GM18861 (cell line): ENCODE results near the gene GYPB.
"Not testable (repeated sequence)": the region's sequence is repeated elsewhere in the genome, so short reads cannot be mapped to it uniquely, and the experiment has no call there.

Experiments used
- ATAC-seq: cut with Tn5 transposase; IDR thresholded peaks from one replicate; pipeline ENCODE4 v1.9.1; 2021; ENCODE audit not compliant: unreplicated experiment

GYPB gene

DNA sequence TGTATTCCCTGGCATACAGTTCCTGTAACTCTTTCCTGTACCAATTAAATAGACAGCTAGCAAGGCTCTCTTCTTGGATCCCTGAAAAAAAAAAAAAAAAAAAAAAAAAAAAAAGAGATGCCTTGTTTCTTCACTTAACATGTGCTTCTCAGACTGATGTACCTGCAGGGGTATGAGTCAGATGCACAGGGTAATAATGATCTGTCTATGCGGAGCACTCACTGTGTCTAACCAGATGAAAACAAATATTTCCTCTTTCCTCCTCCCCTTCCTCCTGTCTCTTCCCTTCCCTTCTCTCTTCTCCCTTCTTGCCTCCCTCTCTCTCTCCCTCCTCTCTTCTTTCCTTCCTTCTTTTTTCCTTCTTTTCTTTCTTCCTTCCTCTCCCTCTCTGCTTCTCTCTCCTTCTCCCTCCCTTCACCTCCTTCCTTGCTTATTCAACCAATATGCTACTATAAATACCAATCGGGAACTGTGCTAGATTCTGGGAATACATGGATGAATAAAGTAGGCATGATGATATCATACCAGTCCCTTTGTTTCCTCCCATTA lies 3.0 kb downstream of the GYPB start:
- not testable (repeated sequence) for ATAC-seq

DNA sequence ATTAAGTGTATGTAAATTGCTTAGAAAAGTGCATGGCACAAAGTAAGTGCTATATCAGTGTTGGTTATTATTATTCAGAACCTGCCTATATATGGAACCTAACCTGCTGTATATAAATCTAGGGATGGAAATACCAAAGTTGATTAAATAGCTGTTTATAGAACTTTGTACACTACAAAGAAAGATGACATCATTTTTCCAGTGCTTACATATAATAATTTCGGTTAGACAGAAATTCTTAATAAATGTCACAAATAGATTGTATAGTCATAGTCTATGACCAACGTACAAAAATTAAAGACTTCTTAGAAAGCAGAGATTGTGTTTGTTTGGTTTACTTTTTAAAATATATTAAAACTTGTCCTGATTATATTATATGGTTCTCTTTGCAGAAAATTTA lies 4.4 kb downstream of the GYPB start:
- no peak for ATAC-seq

DNA sequence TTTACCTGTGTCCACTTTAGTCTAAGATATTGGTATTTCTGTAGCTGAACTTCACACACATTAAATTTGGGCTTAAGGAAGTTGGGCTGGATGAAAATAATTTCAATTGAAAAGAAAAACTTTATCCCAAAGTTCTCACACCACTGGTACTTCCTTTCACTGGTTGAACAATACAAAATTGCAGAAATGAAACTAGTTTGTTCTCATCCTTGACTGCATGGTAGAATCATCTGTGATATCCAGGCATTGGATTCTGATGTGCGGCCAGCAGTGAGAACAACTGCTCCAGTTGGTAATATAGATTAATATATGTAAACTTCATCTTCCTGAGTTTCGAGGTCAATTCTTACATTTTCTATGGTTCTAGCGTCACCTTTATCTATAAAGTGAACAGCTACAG lies 10.6 kb downstream of the GYPB start:
- not testable (repeated sequence) for ATAC-seq

DNA sequence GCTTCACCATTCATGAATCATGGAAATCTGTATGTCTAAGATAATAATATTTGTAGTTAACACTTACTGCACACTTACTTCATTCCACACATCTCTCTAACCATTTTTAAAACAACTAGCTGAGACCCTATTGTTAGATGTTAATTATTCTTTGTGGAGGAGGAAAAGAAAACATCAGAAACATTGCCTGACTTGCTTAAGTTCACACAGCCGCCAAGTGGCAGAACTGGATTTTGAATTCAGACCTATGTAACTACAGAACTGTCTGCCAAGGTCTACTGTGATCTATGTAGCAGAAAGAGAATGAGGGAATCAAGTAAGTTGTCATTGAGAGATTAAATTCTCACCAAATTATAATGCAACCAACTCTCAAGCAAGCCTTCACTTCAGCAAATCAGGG lies 11.2 kb downstream of the GYPB start:
- ATAC-seq = not testable (repeated sequence)

DNA sequence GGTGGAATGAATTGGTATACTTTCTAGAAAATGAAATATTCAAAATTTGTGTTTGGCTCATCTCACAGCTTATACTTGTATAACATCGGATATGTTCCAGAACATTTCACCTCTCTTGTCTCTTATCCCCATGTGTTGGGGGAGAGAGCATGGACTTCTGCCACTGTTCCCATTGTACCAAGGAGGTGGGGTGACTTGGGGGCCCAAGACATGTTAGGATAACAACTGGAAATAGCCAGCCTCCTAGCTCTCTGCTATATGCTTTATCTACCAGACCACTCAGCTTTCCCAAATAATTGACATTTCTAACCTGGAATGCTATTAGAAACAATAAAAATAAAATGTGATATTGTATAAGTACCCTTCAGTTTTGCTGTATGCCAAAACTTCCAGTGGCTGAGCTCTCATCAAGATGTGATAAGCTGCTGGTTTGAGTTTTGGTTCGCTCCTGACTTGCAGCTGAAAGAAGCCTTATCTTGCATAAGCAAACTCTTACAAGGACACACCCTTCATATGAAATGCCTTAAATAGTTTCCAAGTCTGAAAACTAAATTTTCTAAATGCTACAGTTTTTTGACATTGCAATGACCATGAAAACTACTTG lies 12.9 kb downstream of the GYPB start:
- not testable (repeated sequence) for ATAC-seq

DNA sequence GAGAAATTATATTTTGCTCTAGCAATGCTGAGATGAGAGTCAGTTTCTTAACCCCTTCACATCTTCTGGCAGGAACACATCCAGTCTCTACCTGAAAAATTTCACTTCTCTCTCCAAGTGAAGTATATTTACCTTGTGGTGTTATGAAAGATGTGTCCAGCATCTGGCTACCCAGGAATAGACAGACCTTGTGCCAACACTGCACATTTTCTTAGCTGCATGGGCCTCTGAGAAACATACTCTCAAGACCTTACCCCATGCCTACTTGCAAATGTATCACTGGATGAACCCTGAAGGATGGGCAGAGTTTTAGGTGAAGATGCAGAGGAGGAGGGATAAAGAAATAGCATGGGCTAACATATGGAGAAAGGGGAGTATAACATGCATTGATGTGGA lies 13.6 kb downstream of the GYPB start:
- ATAC-seq = not testable (repeated sequence)

DNA sequence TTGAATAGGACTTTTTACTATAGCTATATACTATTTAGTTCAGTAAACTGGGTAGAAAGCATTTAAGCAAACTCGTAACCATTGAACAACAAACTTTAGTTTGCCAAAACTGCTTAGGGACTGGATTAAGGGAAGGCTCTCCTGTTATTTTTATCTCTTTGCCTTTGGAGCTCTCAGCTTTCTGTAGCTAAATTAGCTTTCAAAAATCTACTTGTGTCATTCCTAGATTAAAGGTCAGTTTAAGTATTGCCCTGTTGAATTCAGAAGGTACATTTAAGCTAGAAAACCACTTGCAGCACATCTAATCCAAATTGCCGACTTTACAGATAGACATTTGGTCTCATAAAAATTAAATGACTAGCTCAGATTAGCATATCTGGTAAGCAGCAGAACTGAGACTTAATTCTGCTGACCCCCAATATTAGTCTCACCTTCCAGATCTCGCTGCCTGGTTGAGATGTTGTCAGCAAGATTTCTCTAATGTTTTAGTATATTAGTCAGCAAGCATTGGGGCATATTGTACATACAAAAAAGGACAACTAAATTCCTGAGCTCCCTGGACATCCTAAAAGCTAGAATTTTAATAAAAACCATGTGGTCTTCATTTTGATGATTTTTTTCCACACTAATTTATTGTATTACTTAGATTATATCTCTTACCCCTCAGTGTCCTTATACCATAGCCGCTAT lies 14.2 kb downstream of the GYPB start:
- not testable (repeated sequence) for ATAC-seq

DNA sequence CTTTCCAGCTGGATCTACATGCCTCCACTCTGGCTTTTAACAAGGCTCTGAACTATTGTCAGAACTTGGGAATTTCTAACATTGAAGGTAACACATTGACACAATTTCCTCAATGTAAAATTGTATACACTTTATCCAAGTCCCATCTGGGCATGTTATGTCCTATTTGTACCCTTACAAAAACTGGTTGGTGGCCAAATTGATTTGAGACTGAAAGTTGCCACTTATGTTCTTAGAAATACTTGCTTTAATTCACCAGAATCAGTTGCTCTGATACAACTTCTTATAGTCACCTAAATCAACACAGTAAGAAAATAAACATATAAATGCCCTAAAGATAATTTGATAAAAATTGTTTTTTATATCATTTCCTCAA lies 15.3 kb downstream of the GYPB start:
- not testable (repeated sequence) for ATAC-seq

DNA sequence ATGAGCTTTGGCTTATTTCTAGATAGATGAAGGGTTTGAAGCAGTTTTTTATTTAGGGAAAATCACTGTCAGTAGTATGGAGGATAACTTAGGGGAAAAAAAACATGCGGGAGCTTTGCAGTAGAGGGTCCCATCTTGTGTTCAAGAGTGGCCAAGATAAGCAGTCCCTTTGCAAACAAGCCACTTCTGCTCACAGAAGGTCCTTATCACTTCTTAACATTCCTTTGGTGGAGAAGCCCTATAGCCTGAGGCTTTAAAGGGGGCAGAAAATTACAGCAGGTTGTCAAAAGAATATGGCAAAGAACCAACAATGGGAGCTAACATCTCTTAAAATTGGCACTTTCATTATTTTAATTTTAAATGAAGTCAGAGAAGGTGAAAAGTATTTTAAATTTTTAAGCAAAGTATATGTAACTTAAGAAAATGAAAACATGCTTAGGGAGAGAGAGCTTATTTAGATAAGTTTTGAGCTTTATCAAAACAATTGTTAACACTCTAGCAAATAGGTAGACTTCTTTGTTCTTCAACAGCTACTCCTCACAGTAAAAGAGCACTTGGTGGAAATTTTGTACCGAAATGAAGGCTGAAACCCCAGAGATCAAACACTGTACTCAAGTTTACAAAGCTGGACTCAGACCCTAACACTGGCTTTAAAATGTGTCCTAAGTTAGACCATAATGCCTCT lies 15.8 kb downstream of the GYPB start:
- ATAC-seq = not testable (repeated sequence)

DNA sequence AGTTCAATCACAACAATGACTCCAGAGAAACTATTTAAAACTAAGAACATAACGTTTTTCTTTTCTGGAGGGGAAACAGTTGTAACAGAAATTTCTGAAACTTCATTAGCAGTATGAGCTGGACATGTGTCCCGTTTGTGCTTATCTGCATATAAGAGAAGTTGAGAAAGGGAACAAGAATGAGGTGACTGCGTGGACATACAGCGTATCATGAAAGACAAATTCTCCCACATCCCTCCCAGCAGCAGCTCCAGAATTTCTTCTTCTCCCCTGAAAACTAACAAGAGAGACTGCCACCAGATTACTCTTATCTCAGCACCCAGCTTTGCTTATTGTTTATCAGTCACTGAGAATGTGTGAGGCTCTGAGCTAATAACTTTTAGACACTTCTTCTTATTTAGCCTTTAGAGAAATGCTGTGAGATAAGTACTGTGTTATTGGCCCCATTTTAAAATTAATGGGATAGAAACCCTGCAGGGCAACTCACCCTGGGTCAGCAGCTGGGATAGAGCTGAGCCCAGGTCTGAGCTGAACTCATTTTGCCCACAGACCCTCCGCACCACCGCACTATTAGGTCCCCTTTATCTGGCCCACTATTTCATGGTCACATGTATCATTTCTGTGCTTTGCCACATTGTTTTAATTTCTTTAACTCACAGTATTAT lies 18.7 kb downstream of the GYPB start:
- ATAC-seq = not testable (repeated sequence)

DNA sequence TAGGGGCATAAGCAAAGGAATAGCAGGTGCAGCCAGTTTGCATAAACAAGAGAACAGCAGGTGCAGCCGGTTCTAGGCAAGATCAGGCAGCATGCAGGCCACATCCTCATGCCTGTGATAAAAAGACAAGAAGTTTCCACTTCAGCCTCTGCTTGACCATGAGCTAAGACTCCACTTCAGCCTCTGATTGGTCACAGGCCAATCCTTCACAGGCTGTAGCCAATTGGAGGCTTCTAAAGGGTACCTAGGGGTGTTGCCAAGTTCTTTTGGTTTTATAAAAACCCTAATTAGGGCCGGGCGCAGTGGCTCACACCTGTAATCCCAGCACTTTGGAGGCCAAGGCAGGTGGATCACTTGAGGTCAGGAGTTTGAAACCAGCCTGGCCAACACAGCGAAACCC lies 23.0 kb downstream of the GYPB start:
- not testable (repeated sequence) for ATAC-seq

DNA sequence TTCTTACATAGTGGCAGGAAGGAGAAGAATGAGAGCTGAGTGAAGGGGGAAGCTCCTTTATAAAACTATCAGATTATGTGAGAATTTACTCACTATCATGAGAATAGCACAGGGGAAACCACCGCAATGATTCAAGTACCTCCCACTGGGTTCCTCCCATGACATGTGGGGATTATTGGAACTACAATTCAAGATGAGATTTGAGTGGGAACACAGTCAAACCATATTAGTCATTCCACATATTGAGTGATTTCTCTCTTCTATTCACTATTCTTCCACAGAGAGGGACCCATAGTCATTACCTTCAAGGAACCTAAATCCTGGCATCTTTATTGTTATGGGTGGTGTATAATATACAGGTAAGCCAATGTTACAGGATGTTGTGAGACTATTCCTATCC lies 27.4 kb downstream of the GYPB start:
- ATAC-seq = not testable (repeated sequence)

DNA sequence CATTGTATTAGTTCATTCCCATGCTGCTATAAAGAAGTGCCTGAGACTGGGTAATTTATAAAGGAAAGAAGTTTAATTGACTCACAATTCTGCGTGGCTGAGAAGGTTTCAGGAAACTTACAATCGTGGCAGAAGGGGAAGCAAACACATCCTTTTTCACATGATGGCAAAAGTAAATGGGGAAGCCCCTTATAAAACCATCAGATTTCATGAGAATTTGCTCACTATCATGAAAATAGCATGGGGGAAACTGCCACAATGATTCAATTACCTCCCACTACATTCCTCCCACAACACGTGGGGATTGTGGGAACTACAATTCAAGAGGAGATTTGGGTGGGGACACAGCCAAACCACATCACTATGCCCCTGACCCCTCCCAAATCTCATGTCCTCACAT lies 28.5 kb downstream of the GYPB start:
- not testable (repeated sequence) for ATAC-seq

DNA sequence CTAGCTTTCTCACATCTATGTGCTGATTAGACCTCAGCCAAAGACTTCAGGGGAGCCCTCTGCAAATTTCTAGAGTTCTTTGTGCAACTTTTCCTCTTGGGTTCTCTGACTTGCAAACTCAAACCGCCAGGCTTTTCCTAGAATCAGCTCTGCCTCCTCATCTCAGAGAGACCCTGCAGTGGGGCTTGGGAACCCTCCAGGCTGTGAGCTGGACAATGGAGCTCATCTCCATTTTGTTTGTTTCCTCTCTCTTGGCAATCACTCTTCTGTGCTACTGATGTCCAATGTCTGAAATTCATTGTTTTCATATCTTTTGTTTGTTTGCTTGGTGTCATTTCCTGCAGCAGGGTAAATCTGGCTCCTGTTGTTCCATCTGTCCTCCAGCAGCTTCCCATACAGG lies 33.0 kb downstream of the GYPB start:
- no peak for ATAC-seq

DNA sequence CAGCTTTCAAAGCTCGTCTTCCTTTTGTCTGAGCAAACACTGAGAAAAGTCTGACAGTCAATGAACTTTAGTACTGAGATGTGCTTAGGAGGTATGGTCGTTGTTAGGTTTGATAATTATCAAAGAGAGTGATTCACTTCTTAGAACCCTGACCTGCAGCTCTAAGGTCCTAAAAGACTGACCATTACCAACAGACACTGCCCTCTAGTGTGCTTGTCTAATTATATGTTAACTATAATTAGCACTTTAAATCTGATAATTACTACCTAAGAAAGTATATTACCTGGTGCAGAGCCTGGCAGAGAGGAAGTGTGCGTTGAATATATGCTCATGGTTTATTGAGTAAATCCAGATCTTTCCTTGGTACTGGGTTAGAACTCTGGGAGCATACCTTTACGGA lies 38.4 kb downstream of the GYPB start:
- not testable (repeated sequence) for ATAC-seq

DNA sequence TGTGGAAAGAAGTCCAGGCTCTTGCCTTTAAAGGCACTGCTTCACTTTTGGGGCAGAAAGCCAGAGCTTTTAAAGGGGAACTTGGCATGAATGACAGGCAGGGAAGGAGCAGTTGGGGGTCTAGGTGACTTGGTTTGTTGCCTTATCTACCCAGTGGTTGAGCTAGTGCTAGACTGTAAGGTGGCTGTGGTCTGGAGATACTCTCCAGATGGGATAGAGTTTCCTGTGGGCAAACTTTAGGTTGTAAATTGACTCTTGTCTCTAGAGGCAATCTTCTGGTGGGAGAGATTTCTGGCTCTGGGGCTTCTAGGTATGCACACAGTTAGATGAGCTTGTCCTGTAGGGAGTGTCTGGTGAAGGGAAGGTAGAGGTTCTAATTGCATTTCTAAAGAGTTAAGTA lies 43.7 kb downstream of the GYPB start:
- not testable (repeated sequence) for ATAC-seq

DNA sequence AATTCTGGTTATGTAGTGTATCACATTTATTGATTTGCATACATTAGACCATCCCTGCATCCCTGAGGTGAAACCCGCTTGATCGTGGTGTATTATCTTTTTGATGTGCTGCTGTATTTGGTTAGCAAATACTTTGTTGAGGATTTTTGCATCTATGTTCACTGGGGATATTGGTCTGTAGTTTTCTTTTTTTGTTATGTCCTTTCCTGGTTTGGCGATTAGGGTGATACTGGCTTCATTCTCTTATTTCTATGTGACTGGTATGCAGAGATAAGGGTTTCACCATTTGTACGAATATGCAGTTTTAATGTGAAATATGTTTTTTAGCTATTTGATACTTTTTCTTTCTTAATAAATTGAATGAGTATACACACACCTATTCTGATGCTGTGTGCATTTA lies 45.2 kb downstream of the GYPB start:
- not testable (repeated sequence) for ATAC-seq

DNA sequence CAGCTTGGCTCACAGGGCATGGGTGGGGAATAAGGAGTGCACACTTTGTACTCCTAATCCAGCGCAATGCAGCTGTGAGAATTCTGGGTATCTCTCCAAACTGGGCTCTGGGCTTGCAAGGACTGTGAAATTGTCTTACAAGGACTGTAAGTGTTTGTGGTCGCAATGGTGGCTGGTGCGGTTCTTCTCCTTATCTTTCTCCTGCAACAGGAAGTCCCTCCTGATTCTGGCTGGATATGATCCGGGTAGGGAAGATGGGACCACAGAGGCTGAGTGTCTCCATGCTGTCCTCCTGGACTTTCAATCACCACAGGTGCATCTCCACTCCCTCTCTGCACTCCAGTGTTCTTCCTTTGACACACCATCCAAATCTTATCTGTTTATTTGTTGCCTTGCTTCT lies 58.1 kb downstream of the GYPB start:
- ATAC-seq = no peak

DNA sequence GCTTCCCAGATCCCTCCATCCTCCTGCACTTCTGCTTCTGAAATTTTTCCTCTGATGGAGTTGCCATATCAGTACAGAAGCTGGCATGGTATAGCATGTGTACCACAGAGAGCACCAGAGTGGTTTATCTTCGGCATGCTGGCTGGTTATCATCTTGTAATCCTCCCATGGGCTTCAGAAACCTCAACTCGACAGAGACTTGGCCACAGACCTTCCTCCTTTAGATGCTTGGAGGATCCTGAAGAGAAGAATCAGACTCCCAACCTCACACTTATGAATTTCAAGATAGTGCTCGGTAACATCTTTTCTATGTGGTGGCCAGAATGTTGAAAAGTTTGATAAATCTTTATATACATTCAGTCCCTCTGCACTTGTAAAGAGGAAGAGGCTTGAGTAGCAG lies 63.9 kb downstream of the GYPB start:
- ATAC-seq = not testable (repeated sequence)

DNA sequence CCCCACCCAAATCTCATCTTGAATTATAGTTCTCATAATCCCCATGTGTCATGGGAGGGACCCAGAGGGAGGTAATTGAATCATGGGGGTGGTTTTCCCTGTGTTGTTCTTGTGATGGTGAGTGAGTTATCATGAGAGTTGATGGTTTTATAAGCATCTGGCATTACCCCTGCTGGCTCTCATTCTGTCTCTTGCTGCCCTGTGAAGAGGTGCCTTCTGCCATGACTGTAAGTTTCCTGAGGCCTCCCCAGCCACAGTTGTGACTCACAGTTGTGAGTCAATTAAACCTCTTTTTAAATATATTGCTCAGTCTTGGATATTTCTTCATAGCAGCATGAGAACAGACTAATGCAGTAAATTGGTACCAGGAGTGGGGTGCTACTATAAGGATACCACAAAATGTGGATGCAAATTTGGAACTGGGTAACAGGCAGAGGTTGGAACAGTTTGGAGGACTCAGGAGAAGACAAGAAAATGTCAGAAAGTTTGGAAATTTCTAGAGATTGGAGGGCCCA lies 67.7 kb downstream of the GYPB start:
- not testable (repeated sequence) for ATAC-seq

DNA sequence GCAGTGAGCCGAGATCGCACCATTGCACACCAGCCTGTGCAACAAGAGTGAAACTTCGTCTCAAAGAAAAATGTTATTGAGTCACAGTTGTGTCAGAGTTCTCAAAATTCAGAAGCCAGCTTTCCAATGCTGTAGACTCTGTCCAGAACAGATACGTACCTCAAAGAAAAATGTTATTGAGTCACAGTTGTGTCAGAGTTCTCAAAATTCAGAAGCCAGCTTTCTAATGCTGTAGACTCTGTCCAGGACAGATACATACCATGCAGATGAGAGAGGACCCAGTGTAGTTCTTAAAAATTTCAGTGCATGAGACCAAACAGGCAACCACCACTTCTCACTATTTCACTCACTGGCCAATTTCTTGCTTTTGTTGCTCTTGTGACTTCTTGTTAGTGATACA lies 68.2 kb downstream of the GYPB start:
- not testable (repeated sequence) for ATAC-seq
